HL-60 (cell line): Measurements from ENCODE around the gene ARHGAP26.

Experiments
- DNase-seq, 2 experiments: peaks; one replicate each; pipeline ENCODE4 v3.0.0-alpha.2; 2010 to 2020; ENCODE audit warnings: low read depth in 1 of 2, low spot score in 1 of 2
- H3K27ac ChIP-seq: fragments of 250-450 bp; sonication (Bioruptor Pico); replicated peaks from 2 replicates; pipeline ENCODE4 v1.5.1; 2020; ENCODE audit warnings: mild to moderate bottlenecking, moderate library complexity
- H3K27me3 ChIP-seq: fragments of 250-450 bp; sonication (Bioruptor Pico); 2 replicates; pipeline ENCODE4 v1.5.1; 2021; ENCODE audit warnings: mild to moderate bottlenecking, moderate library complexity; ENCODE audit not compliant: insufficient read depth, poor library complexity, severe bottlenecking
- H3K4me3 ChIP-seq: replicated peaks from 2 replicates; pipeline ENCODE4 v1.5.1; 2011; ENCODE audit warnings: mild to moderate bottlenecking, control low read depth, low read length; ENCODE audit not compliant: insufficient read depth
- GABPA ChIP-seq: IDR thresholded peaks from 2 replicates; pipeline ENCODE4 v1.6.1; 2012; ENCODE audit warnings: low read depth
- POLR2AphosphoS5 ChIP-seq: IDR thresholded peaks from 2 replicates; pipeline ENCODE4 v1.6.1; 2012; ENCODE audit warnings: low read depth
- SPI1 ChIP-seq: IDR thresholded peaks from 2 replicates; pipeline ENCODE4 v1.6.1; 2012; ENCODE audit warnings: low read depth, mild to moderate bottlenecking, borderline replicate concordance
- TF ChIP-seq, protein P1 (sequence below): IDR thresholded peaks from 2 replicates; pipeline ENCODE4 v1.6.1; 2012; ENCODE audit warnings: low read depth; ENCODE audit not compliant: insufficient replicate concordance
- TF ChIP-seq, protein P2 (sequence below): IDR thresholded peaks from one replicate; pipeline ENCODE4 v1.5.1; 2011; ENCODE audit warnings: low read length, control low read depth, inconsistent platforms; ENCODE audit not compliant: insufficient read depth

The ARHGAP26 gene

DNA sequence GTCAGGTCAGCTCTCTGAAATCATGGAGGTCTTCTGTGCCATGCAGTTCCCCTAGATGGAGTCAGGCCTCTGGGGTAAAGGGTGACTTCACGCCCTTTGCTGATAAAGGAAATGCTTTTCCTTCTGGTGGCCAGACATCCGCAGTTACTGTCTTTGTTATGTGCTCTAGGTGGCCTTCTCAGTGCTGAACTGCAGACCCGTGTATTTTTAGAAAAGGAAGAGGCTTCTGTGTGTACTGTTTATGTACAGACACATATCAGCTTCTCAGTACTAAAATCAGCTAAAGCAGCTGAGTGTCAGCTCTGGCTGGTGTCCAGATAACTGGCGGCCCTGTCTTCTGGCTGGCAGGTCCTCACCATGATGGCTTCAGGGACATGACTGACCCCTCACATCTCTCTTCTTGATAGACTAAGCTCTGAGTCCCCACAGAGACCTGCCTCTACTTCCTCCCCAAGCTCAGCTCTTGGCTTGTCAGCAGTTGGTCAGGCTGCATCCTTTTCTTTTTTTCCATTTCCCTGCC lies 75.3 kb downstream of the ARHGAP26 start:
- TF ChIP-seq, protein P1, sequence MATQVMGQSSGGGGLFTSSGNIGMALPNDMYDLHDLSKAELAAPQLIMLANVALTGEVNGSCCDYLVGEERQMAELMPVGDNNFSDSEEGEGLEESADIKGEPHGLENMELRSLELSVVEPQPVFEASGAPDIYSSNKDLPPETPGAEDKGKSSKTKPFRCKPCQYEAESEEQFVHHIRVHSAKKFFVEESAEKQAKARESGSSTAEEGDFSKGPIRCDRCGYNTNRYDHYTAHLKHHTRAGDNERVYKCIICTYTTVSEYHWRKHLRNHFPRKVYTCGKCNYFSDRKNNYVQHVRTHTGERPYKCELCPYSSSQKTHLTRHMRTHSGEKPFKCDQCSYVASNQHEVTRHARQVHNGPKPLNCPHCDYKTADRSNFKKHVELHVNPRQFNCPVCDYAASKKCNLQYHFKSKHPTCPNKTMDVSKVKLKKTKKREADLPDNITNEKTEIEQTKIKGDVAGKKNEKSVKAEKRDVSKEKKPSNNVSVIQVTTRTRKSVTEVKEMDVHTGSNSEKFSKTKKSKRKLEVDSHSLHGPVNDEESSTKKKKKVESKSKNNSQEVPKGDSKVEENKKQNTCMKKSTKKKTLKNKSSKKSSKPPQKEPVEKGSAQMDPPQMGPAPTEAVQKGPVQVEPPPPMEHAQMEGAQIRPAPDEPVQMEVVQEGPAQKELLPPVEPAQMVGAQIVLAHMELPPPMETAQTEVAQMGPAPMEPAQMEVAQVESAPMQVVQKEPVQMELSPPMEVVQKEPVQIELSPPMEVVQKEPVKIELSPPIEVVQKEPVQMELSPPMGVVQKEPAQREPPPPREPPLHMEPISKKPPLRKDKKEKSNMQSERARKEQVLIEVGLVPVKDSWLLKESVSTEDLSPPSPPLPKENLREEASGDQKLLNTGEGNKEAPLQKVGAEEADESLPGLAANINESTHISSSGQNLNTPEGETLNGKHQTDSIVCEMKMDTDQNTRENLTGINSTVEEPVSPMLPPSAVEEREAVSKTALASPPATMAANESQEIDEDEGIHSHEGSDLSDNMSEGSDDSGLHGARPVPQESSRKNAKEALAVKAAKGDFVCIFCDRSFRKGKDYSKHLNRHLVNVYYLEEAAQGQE, result no peak
- peak; percentile 24; the same call in 1 of the 2 replicates for TF ChIP-seq SPI1
- H3K4me3 ChIP-seq, result no peak overlapping the region
- H3K27ac ChIP-seq, result peak overlapping the region; percentile 55
- DNase-seq, result no peak
- H3K27me3 ChIP-seq, result no peaks in the 10 kb centered on the region

DNA sequence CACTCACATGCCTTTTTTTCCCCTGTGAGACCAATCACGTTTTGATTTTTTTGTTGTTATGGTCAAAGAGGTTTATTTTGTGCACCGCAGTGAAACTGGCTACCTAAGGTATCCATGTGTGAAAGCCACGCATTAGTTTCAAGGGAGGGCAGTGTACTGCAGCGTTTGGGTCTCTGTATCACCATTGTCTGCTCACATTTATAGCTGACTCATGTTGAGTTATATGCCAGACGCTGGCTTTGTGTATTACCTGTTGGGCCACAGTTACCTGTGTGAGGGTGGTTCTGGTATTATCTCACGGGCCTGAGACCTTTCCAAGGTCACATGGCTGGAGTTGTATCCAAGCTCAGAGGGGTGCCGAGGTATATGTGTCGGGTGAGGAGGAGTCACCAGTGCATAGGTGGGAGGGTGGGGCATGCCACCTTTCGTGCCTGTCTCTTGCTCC lies 75.8 kb downstream of the ARHGAP26 start:
- DNase-seq, result no peak
- H3K4me3 ChIP-seq, result no peak overlapping the region
- peak overlapping the region; percentile 55 for H3K27ac ChIP-seq
- TF ChIP-seq SPI1 (no peak), GABPA (no peak), POLR2AphosphoS5 (no peak)
- TF ChIP-seq, protein P2, sequence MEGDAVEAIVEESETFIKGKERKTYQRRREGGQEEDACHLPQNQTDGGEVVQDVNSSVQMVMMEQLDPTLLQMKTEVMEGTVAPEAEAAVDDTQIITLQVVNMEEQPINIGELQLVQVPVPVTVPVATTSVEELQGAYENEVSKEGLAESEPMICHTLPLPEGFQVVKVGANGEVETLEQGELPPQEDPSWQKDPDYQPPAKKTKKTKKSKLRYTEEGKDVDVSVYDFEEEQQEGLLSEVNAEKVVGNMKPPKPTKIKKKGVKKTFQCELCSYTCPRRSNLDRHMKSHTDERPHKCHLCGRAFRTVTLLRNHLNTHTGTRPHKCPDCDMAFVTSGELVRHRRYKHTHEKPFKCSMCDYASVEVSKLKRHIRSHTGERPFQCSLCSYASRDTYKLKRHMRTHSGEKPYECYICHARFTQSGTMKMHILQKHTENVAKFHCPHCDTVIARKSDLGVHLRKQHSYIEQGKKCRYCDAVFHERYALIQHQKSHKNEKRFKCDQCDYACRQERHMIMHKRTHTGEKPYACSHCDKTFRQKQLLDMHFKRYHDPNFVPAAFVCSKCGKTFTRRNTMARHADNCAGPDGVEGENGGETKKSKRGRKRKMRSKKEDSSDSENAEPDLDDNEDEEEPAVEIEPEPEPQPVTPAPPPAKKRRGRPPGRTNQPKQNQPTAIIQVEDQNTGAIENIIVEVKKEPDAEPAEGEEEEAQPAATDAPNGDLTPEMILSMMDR, result no peak
- TF ChIP-seq, protein P1, result no peak
- H3K27me3 ChIP-seq, result no peaks in the 10 kb centered on the region

DNA sequence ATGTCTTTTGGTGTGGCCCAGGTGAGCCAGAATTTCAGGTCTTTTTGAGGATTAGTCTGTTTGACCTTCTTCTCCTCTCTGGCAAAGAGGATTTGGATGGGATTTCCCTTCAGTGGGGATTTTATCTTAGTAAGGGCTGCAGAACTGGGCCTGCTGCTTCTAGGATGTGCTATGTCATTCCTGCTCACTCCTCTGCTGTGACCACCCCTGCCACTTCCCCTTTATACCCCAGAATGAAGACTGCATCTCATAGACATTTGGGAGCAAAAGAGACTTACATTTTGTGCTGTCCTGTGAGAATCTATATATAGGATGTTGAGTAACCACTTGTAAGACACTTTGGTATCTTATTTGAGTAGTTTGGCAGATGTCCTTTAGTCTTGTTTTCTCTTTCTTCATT lies 76.2 kb downstream of the ARHGAP26 start:
- no peaks in the 10 kb centered on the region for H3K27me3 ChIP-seq
- peak overlapping the region; percentile 55 for H3K27ac ChIP-seq
- no peak overlapping the region for H3K4me3 ChIP-seq
- peak in 1 of 2 experiments; percentile 67 for DNase-seq
- peak; percentile 98 for TF ChIP-seq SPI1
- TF ChIP-seq, protein P1, result no peak

DNA sequence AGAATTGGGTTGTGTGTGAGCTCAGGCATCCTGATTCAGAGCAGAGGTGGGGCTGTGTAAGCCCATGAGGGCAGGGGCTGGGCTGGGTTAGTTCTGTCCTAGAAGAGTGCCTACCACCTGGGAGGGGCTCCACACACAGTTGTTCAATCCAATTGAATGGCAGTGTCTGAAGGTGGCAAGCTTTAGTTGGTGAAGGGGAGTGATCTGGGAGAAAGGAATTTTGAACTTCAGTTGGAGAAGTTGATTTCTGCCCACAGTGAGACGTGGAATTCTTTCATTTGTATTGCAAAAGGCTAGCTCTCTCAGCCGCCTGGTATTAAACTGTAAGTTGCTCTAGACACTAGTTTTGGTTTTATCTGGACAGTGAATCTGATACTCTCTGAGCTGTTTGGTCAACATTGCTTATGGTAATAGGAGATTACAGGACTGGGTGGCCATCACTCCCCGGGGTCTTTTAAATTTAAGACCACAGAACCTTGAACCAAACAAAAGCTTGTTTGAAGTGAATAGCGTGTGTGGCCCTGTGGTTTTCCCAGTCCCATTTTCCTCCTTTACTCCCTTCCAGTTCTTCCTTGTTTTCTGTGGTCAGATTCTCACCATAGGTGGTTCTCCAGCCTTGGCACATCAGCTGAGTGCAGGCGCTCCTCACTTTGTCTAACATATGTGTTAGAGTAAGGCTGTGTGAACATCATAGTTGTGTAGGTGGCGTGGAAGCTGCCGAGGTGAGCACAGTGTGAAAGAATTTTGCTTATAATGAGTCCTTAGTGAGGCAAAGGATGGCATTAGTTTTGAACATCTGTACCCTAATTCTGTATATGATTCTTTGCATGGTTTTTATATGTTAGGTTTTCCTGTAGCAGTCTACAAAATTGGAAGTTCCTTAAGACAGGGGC lies 78.0 kb downstream of the ARHGAP26 start:
- no peak overlapping the region for H3K4me3 ChIP-seq
- DNase-seq, result no peak
- TF ChIP-seq, protein P1, result no peak
- TF ChIP-seq POLR2AphosphoS5 (no peak), SPI1 (no peak), GABPA (no peak)
- TF ChIP-seq, protein P2, result no peak
- no peaks in the 10 kb centered on the region for H3K27me3 ChIP-seq
- H3K27ac ChIP-seq, result no peak overlapping the region
